Measurements from ENCODE around the gene ELL2. TPM values are rescaled to one million over a fixed set of nuclear protein-coding genes. Genes with fewer than 3 reads are reported as not detected.

ELL2 gene
- total RNA-seq, 1 experiment from 2014 or later = 0.48 TPM

DNA sequence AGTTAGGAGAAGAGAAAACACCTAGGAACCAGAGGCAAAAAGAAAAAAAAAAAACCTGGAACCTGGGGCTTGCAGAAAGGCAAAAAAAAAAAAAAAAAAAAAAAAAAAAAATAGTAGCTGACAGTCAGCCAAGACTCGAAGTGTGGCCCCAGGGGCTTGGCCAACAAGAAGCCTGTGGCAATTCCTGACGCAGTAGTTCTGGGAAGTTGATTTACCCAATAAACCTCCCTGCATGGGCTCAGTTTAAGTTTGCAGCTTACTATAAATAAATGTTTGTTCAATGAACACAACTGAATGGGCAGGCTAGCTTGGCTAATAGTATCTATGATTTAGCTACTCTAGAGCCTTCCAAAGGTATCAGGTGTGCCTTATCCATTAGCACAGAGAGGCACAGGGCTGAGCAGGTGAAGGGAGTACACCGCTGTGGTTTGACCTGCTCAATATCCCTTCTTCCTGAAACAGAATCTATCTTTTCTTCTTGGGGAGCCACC, 117.9 kb downstream of the ELL2 start:
- no peaks in the 10 kb centered on the region for H3K79me2 ChIP-seq (ENCODE audit: low read length)
- no peaks in the 10 kb centered on the region for H3K9me2 ChIP-seq (replicated peaks; ENCODE audit: insufficient read depth, low read length)
- H3K27ac ChIP-seq (ENCODE audit: low read length) = no peak overlapping the region
- peaks cover 4% of the 10 kb centered on the region; the same call in 1 of the 2 replicates for H3K4me1 ChIP-seq (ENCODE audit: low read length)
- no peak overlapping the region for H2AFZ ChIP-seq (ENCODE audit: low read length)
- H3K9me3 ChIP-seq (ENCODE audit: low read length) = no peaks in the 10 kb centered on the region
- H3K4me3 ChIP-seq (ENCODE audit: low read length) = no peak overlapping the region
- H3K4me2 ChIP-seq (ENCODE audit: low read depth, low read length, poor library complexity, severe bottlenecking) = no peak overlapping the region
- no peaks in the 10 kb centered on the region for H3K36me3 ChIP-seq (ENCODE audit: insufficient read depth, low read length)
- H4K20me1 ChIP-seq (ENCODE audit: insufficient read depth, low read depth, low read length) = no peaks in the 10 kb centered on the region
- H3K27me3 ChIP-seq (ENCODE audit: low read length) = no peaks in the 10 kb centered on the region
- H3K9ac ChIP-seq (ENCODE audit: low read length) = no peak overlapping the region
- no peak for DNase-seq

DNA sequence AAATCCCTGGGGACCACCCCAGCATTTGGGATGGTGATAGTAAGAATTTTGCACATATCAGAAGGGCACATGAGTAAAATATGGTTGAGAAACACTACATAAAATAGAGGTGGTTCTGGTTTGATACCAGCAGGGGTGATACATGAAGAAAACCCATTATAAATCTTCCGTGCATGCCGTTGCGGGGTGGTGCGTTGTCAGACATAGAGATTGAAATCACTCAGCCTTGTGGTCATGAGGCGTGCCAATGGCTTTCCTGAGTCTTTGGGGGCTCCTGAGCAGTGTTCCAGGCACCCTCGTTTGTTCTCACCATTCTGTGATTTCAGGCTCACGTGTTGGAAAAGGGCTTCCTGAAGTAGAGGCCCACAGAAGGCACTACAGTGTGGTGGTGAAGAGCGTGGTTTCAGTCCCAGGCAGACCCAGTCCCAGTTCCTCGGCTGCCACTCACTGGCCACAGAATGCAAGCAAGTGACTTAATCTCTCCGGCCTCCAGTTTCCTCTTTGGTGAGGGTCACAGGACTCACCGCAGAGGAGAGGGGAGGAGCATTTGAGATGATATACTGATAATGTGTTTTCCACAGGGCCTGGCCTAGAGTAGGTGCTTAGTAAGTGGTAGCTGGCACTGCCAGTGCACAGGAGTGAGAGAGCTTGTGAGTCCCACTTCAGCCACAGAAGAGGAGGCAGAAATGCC, 118.7 kb downstream of the ELL2 start:
- no peak overlapping the region for H2AFZ ChIP-seq (ENCODE audit: low read length)

GRCh38 chr5:95841914-95842812, 119.5 kb downstream of the ELL2 start:
- Histone ChIP-seq H3K9ac (ENCODE audit: low read length) (no peak overlapping the region), H2AFZ (ENCODE audit: low read length) (no peak overlapping the region), H3K27ac (ENCODE audit: low read length) (no peak overlapping the region), H4K20me1 (ENCODE audit: insufficient read depth, low read depth, low read length) (no peaks in the 10 kb centered on the region), H3K4me1 (ENCODE audit: low read length) (peaks cover 4% of the 10 kb centered on the region; the same call in 1 of the 2 replicates), H3K9me2 (replicated peaks; ENCODE audit: insufficient read depth, low read length) (no peaks in the 10 kb centered on the region), H3K79me2 (ENCODE audit: low read length) (no peaks in the 10 kb centered on the region), H3K9me3 (ENCODE audit: low read length) (no peaks in the 10 kb centered on the region), H3K27me3 (ENCODE audit: low read length) (no peaks in the 10 kb centered on the region), H3K36me3 (ENCODE audit: insufficient read depth, low read length) (no peaks in the 10 kb centered on the region), H3K4me2 (ENCODE audit: low read depth, low read length, poor library complexity, severe bottlenecking) (no peak overlapping the region), H3K4me3 (ENCODE audit: low read length) (no peak overlapping the region)
- DNase-seq = no peak

More for the DNA sequence above, 118.7 kb downstream of the ELL2 start:
- Histone ChIP-seq H4K20me1 (ENCODE audit: insufficient read depth, low read depth, low read length) (no peaks in the 10 kb centered on the region), H3K27me3 (ENCODE audit: low read length) (no peaks in the 10 kb centered on the region), H3K9me3 (ENCODE audit: low read length) (no peaks in the 10 kb centered on the region), H3K36me3 (ENCODE audit: insufficient read depth, low read length) (no peaks in the 10 kb centered on the region), H3K9ac (ENCODE audit: low read length) (no peak overlapping the region), H3K27ac (ENCODE audit: low read length) (no peak overlapping the region), H3K4me1 (ENCODE audit: low read length) (peaks cover 4% of the 10 kb centered on the region; the same call in 1 of the 2 replicates), H3K4me2 (ENCODE audit: low read depth, low read length, poor library complexity, severe bottlenecking) (no peak overlapping the region), H3K79me2 (ENCODE audit: low read length) (no peaks in the 10 kb centered on the region), H3K9me2 (replicated peaks; ENCODE audit: insufficient read depth, low read length) (no peaks in the 10 kb centered on the region), H3K4me3 (ENCODE audit: low read length) (no peak overlapping the region)
- DNase-seq = peak; percentile 71

DNA sequence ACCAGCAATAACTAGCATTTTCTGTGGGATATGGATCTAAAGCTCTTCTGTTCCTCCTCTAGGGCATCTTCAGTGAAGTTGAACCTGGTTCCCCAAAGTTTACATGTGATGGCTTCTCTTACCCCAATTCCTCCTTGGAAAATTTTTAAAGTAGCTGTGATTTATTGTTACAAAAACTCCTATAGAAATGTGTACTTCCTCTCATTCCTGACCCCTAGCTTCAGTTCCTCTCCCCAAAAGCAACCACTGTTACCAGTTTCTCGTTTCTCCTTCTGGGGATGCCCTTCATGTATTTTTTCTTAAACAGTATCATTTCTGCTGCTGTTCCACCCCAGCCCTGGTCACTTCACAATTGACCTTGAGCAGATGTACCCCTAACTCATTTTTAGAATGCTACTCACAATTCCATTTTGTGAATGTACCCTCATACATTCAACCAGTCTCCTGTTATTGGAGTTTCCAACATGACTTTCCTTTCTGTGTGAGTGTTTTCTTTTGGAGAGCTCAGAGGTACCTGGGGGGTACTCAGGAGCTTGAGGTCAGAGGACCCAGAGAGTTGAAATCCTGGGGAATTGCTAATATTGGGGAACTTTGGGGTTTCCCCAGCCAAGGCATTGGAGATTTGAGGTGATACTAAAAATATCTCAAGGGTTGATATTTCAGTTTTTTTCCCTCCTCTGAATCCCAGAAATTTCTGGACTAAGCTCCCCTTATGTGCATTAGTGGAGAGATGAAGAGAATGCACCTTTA, 120.5 kb downstream of the ELL2 start:
- no peaks in the 10 kb centered on the region for H3K9me3 ChIP-seq (ENCODE audit: low read length)
- H3K9ac ChIP-seq (ENCODE audit: low read length) = no peak overlapping the region
- no peaks in the 10 kb centered on the region for H4K20me1 ChIP-seq (ENCODE audit: insufficient read depth, low read depth, low read length)
- H3K9me2 ChIP-seq (replicated peaks; ENCODE audit: insufficient read depth, low read length) = no peaks in the 10 kb centered on the region
- H3K36me3 ChIP-seq (ENCODE audit: insufficient read depth, low read length) = no peaks in the 10 kb centered on the region
- no peak overlapping the region for H3K4me3 ChIP-seq (ENCODE audit: low read length)
- no peak overlapping the region for H3K27ac ChIP-seq (ENCODE audit: low read length)
- H3K27me3 ChIP-seq (ENCODE audit: low read length) = no peaks in the 10 kb centered on the region
- H2AFZ ChIP-seq (ENCODE audit: low read length) = no peak overlapping the region
- H3K79me2 ChIP-seq (ENCODE audit: low read length) = no peaks in the 10 kb centered on the region
- no peak for DNase-seq
- H3K4me2 ChIP-seq (ENCODE audit: low read depth, low read length, poor library complexity, severe bottlenecking) = no peak overlapping the region
- H3K4me1 ChIP-seq (ENCODE audit: low read length) = peaks cover 4% of the 10 kb centered on the region

- no peaks in the 10 kb centered on the region for H3K27me3 ChIP-seq (ENCODE audit: low read length)
- H3K9ac ChIP-seq (ENCODE audit: low read length) = no peak overlapping the region
- no peak overlapping the region for H2AFZ ChIP-seq (ENCODE audit: low read length)
- H3K4me1 ChIP-seq (ENCODE audit: low read length) = peaks cover 18% of the 10 kb centered on the region
- H3K9me2 ChIP-seq (replicated peaks; ENCODE audit: insufficient read depth, low read length) = no peaks in the 10 kb centered on the region
- no peak for DNase-seq
- H4K20me1 ChIP-seq (ENCODE audit: insufficient read depth, low read depth, low read length) = no peaks in the 10 kb centered on the region
- no peak overlapping the region for H3K4me2 ChIP-seq (ENCODE audit: low read depth, low read length, poor library complexity, severe bottlenecking)
- H3K9me3 ChIP-seq (ENCODE audit: low read length) = no peaks in the 10 kb centered on the region
- H3K79me2 ChIP-seq (ENCODE audit: low read length) = no peaks in the 10 kb centered on the region
- H3K27ac ChIP-seq (ENCODE audit: low read length) = no peak overlapping the region
- no peaks in the 10 kb centered on the region for H3K36me3 ChIP-seq (ENCODE audit: insufficient read depth, low read length)
- no peak overlapping the region for H3K4me3 ChIP-seq (ENCODE audit: low read length)
These were observed 122.0 kb downstream of the ELL2 start for GRCh38 chr5:95839658-95840057.

GRCh38 chr5:95838556-95838955, 123.1 kb downstream of the ELL2 start:
- Histone ChIP-seq H3K36me3 (ENCODE audit: insufficient read depth, low read length) (no peaks in the 10 kb centered on the region), H2AFZ (ENCODE audit: low read length) (no peak overlapping the region), H3K4me2 (ENCODE audit: low read depth, low read length, poor library complexity, severe bottlenecking) (no peak overlapping the region), H3K79me2 (ENCODE audit: low read length) (no peaks in the 10 kb centered on the region), H4K20me1 (ENCODE audit: insufficient read depth, low read depth, low read length) (no peaks in the 10 kb centered on the region), H3K9me2 (replicated peaks; ENCODE audit: insufficient read depth, low read length) (no peaks in the 10 kb centered on the region), H3K9ac (ENCODE audit: low read length) (no peak overlapping the region), H3K9me3 (ENCODE audit: low read length) (no peaks in the 10 kb centered on the region), H3K27ac (ENCODE audit: low read length) (no peak overlapping the region), H3K4me1 (ENCODE audit: low read length) (peaks cover 28% of the 10 kb centered on the region), H3K4me3 (ENCODE audit: low read length) (no peak overlapping the region), H3K27me3 (ENCODE audit: low read length) (no peaks in the 10 kb centered on the region)
- peak; percentile 16 for DNase-seq

GRCh38 chr5:95838001-95838520, 123.6 kb downstream of the ELL2 start:
- Histone ChIP-seq H4K20me1 (ENCODE audit: insufficient read depth, low read depth, low read length) (no peaks in the 10 kb centered on the region), H2AFZ (ENCODE audit: low read length) (no peak overlapping the region), H3K9me3 (ENCODE audit: low read length) (no peaks in the 10 kb centered on the region), H3K9ac (ENCODE audit: low read length) (no peak overlapping the region), H3K79me2 (ENCODE audit: low read length) (no peaks in the 10 kb centered on the region), H3K27ac (ENCODE audit: low read length) (no peak overlapping the region), H3K27me3 (ENCODE audit: low read length) (no peaks in the 10 kb centered on the region), H3K4me2 (ENCODE audit: low read depth, low read length, poor library complexity, severe bottlenecking) (no peak overlapping the region), H3K9me2 (replicated peaks; ENCODE audit: insufficient read depth, low read length) (no peaks in the 10 kb centered on the region), H3K4me3 (ENCODE audit: low read length) (no peak overlapping the region), H3K4me1 (ENCODE audit: low read length) (peaks cover 33% of the 10 kb centered on the region), H3K36me3 (ENCODE audit: insufficient read depth, low read length) (no peaks in the 10 kb centered on the region)
- peak; percentile 10 for DNase-seq
